Esophagus muscularis mucosa (tissue), 4 donors: ENCODE data around the gene IPO13. TPM values are rescaled to one million over a fixed set of nuclear protein-coding genes. Genes with fewer than 3 reads are reported as not detected.

ENCODE experiments used
- DNase-seq: peaks from one replicate; pipeline ENCODE4 v3.0.0-alpha.2; 2017; ENCODE audit errors: extremely low spot score
- H3K27ac ChIP-seq, 4 donors: fragments of 200-600 bp; sonication (generic); replicated peaks in 1 of 4; 1 replicate in 3 of 4; 2 replicates in 1 of 4; pipeline ENCODE4 v1.5.1; 2016 to 2019; ENCODE audit warnings: mild to moderate bottlenecking in 1 of 4
- H3K27me3 ChIP-seq, 4 donors: fragments of 200-600 bp; sonication (generic); one replicate each; pipeline versions ENCODE4 v1.5.1 to v1.6.0; 2016 to 2019
- H3K36me3 ChIP-seq, 4 donors: fragments of 200-600 bp; sonication (generic); one replicate each; pipeline ENCODE4 v1.5.1; 2016 to 2019
- H3K4me1 ChIP-seq, 4 donors: fragments of 200-600 bp; sonication (generic); one replicate each; pipeline ENCODE4 v1.5.1; 2016 to 2019
- H3K4me3 ChIP-seq, 4 donors: fragments of 200-600 bp; sonication (generic); 1 replicate in 2 of 4; 2 replicates in 2 of 4; pipeline ENCODE4 v1.5.1; 2016 to 2019; ENCODE audit warnings: mild to moderate bottlenecking in 4 of 4, moderate library complexity in 1 of 4
- H3K9me3 ChIP-seq, 4 donors: fragments of 200-600 bp; sonication (generic); 1 replicate in 3 of 4; 2 replicates in 1 of 4; pipeline ENCODE4 v1.5.1; 2016 to 2019
- CTCF ChIP-seq, 3 experiments: fragments of 200-600 bp in 2 of 3; fragments of 450-650 bp in 1 of 3; sonication (generic) in 2 of 3; IDR thresholded peaks; one replicate each; pipeline ENCODE4 v1.5.1; 2017 to 2019; ENCODE audit warnings: antibody characterized with exemption in 3 of 3, mild to moderate bottlenecking in 2 of 3, moderate library complexity in 1 of 3
- EP300 ChIP-seq: sonication (generic); formaldehyde crosslinking; IDR thresholded peaks from one replicate; pipeline ENCODE4 v1.6.1; 2017; ENCODE audit warnings: antibody characterized with exemption
- POLR2A ChIP-seq: fragments of 450-650 bp; IDR thresholded peaks from one replicate; pipeline ENCODE4 v1.6.1; 2017; ENCODE audit warnings: antibody characterized with exemption, moderate library complexity, mild to moderate bottlenecking, low read depth
- POLR2AphosphoS5 ChIP-seq, 2 donors: sonication (generic); formaldehyde crosslinking; IDR thresholded peaks; one replicate each; pipeline ENCODE4 v1.6.1; 2017; ENCODE audit warnings: antibody characterized with exemption in 2 of 2
- WGBS: methylation state at CpG from one replicate; pipeline ENCODE4 v1.1.5; 2018; 5-methylcytosine and 5-hydroxymethylcytosine counted together
- intact Hi-C: fragments of 100-400 bp; cut with DNase I; formaldehyde crosslinking; loops from one replicate; pipeline ENCODE4 v1.15.1; 2023
- total RNA-seq, 4 donors: library from RNA; depleted of rRNA; stranded (reverse); fragments of >200 nt; gene quantifications; one replicate each; pipeline versions ENCODE4 v1.1.0 to v1.2.1, GENCODE V29; 2016

The IPO13 gene
- total RNA-seq, 4 donors from 2014 or later, result 24.5 to 39.9 (median 29.1) TPM

GRCh38 chr1:43994071-43994470 lies 47.3 kb downstream of the IPO13 start:
- Histone ChIP-seq H3K27me3 (no peaks in the 10 kb centered on the region), H3K36me3 (peaks cover 0 to 18% (median 2%) of the 10 kb centered on the region in 4 donors), H3K9me3 (no peaks in the 10 kb centered on the region), H3K27ac (no peak overlapping the region), H3K4me1 (peaks cover 16 to 33% (median 27%) of the 10 kb centered on the region in 4 donors), H3K4me3 (no peak overlapping the region)
- no peak for DNase-seq
- TF ChIP-seq POLR2AphosphoS5 (IDR thresholded peaks at IDR 0.05) (no peak), CTCF (IDR thresholded peaks at IDR 0.05) (no peak), EP300 (no peak), POLR2A (no peak)
- intact Hi-C loops, result loop anchor here (5.0 kb wide), 1 partner anchor 38 kb away; the partner anchor contains the start of gene SLC6A9
- WGBS, result 97% methylated on average over 7 of the region's 7 CpGs

- Histone ChIP-seq H3K27ac (no peak overlapping the region), H3K9me3 (no peaks in the 10 kb centered on the region), H3K36me3 (peaks cover 0 to 28% (median 3%) of the 10 kb centered on the region in 4 donors), H3K27me3 (no peaks in the 10 kb centered on the region), H3K4me3 (no peak overlapping the region), H3K4me1 (peaks cover 16 to 33% (median 27%) of the 10 kb centered on the region in 4 donors)
- intact Hi-C loops, result loop anchor here (5.0 kb wide), 1 partner anchor 37 kb away; the partner anchor contains the start of gene SLC6A9
- 66% methylated on average over 11 of the region's 15 CpGs for WGBS
- no peak for DNase-seq
- TF ChIP-seq POLR2AphosphoS5 (IDR thresholded peaks at IDR 0.05), result no peak
- TF ChIP-seq CTCF (IDR thresholded peaks at IDR 0.05), result peak in 1 of 3 experiments; percentile 10
- no peak for TF ChIP-seq EP300
Measured at GRCh38 chr1:43994794-43995790, 48.3 kb downstream of the IPO13 start.

- 86% methylated on average over 14 of the region's 21 CpGs for WGBS
- H3K27ac ChIP-seq, result no peak overlapping the region
- intact Hi-C loops, result no loop called here
- H3K27me3 ChIP-seq, result no peaks in the 10 kb centered on the region
- peaks cover 8 to 23% (median 18%) of the 10 kb centered on the region in 4 donors for H3K4me1 ChIP-seq
- DNase-seq, result no peak
- H3K9me3 ChIP-seq, result no peaks in the 10 kb centered on the region
- no peak for TF ChIP-seq CTCF (IDR thresholded peaks at IDR 0.05)
- no peak for TF ChIP-seq POLR2A
- no peak for TF ChIP-seq EP300
- TF ChIP-seq POLR2AphosphoS5 (IDR thresholded peaks at IDR 0.05), result no peak
- H3K36me3 ChIP-seq, result peaks cover 0 to 38% (median 8%) of the 10 kb centered on the region in 4 donors
- H3K4me3 ChIP-seq, result no peak overlapping the region
Measured at GRCh38 chr1:43995984-43996732, 49.4 kb downstream of the IPO13 start.

- no peaks in the 10 kb centered on the region for H3K27me3 ChIP-seq
- H3K4me1 ChIP-seq, result peaks cover 5 to 21% (median 15%) of the 10 kb centered on the region in 4 donors
- H3K4me3 ChIP-seq, result no peak overlapping the region
- H3K9me3 ChIP-seq, result no peaks in the 10 kb centered on the region
- no peak overlapping the region for H3K27ac ChIP-seq
- TF ChIP-seq POLR2AphosphoS5 (IDR thresholded peaks at IDR 0.05), result no peak
- TF ChIP-seq EP300, result no peak
- TF ChIP-seq POLR2A, result no peak
- TF ChIP-seq CTCF (IDR thresholded peaks at IDR 0.05), result no peak
- WGBS, result 87% methylated on average over 6 of the region's 6 CpGs
- intact Hi-C loops, result no loop called here
- H3K36me3 ChIP-seq, result peaks cover 0 to 44% (median 11%) of the 10 kb centered on the region in 4 donors
- DNase-seq, result no peak
Measured at GRCh38 chr1:43996733-43997115, 50.0 kb downstream of the IPO13 start.
